ENCODE measurements around the gene RESP18. TPM values are rescaled to one million over a fixed set of nuclear protein-coding genes. Genes with fewer than 3 reads are reported as not detected.
"Not testable (repeated sequence)": the region's sequence is repeated elsewhere in the genome, so short reads cannot be mapped to it uniquely, and the experiment has no call there.

Gene RESP18
- total RNA-seq, 1 experiment from 2014 or later: not detected

DNA sequence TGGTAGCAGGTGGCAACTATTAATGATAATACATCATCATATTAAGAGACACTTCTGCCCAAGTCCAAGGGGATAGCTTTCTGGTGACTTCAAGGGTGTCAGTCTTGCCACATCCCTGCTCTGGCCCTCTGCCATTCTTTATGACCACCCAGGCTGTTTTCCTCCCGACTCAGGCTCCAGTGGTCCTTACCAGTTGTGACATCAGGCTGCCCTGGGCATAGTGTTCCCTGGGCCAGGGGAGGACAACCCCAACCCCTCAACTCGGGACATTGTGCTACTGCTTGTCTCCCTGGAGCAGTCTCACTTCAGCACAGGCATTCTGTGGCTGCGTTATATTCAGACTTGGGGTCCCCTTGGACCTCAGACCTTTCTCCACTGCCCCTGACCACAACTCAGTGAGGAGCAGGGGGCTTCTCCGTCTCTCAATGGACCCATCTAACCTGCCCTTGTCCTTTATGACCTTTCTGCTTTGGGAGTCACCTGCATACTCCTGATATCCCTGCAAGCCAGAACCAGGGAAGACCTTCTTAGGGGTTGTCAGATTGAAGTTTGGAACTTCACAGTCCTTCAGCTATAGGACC lies 40.5 kb downstream of the RESP18 start:
- no peak for DNase-seq (ENCODE audit: low read depth)

DNA sequence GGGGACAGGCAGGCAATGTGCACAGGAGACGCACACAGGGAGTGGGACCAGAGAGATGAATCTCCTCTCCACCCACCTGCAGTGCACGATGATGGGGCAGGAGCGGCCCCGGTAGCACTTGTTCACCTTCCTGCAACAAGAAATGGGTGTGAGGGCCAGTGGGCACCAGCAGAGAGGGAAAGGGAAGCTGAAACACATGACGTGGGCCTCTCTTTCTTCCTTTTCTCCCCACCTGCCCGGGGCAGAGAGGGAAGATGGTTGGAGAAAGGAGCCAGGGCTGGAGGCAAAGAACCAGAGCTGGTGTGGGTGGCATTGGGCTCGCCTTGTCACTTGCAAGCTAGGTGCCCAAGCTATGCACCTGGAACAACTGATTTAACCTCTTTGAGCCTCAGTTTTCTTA lies 41.1 kb downstream of the RESP18 start:
- DNase-seq (ENCODE audit: low read depth): no peak

DNA sequence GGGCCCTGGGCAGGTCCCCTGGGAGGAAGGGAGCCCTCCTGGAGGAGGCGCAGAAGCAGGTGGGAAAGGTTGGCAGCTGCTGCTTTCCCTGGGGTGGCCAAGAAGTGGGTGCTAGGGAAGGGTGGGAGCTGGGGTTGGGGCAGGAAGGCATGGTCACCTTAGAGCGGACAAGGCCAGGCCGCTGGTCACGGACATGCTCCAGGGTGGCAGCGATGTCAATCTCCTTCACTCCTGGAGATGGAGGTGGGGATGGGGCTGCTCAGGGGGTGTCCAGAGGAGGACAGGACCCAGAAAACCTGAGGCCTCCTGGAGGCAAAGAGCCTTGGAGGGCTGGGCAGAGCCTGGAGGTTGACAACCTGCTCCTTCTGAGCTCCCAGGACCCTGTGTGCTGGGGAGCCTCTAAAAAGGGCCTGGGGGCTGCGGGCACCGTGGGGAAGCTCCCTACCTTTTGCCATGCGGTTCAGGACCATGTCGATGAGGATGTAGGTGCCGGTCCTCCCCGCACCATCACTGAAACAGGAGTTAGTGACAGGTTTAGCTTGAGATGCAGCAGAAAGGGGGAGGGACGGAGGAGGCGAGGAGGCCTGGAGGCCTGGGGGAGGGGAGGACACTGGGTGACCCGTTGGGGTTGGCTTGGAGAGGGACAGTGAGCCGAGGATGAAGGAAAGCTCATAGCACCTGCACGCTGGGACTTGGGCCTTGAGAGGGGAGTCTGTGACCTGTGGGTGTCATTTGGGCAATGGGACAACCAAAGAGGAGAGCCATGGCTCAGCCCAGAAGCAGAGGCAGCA lies 42.0 kb downstream of the RESP18 start:
- no peak for DNase-seq (ENCODE audit: low read depth)

DNA sequence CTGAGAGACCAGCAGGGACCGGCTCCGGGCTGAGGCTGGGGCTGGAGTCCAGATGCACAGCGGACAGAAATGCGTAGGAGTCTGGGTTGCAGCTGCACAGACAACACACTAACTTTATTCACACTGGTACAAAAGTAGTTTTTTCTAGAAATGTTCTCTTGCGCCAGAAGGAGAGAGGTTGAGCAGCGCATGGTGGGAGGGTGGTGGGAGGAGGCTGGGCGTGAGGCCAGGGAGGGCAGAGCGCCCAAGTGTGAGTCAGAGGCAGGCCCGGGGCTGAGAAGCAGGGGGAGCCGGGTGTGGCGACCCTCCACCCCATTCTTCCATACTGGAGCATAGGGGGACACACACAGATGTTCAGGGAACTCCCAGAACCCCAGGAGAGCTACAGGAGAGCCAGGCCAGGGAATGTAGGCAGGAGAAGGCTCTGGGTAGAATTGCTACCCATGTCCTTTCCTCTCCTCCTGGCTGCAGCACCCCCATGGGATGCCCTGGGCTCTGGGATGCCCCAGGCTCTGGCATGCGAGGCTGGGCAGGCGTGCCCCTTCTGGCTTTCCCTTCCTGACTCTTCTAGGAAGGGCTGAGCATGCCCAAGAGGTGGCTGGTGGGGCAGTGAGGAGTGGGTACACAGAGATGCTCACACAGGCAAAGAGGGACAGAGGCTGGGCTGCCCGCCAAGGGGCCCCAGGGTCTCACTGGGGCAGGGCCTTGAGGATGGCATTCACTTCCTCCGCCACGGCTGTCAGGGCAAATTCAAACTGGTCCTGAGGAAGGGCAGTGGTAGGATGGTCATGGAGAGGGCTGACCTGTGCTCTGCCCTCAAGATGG lies 42.8 kb downstream of the RESP18 start:
- peak; percentile 88 for DNase-seq (ENCODE audit: low read depth)

DNA sequence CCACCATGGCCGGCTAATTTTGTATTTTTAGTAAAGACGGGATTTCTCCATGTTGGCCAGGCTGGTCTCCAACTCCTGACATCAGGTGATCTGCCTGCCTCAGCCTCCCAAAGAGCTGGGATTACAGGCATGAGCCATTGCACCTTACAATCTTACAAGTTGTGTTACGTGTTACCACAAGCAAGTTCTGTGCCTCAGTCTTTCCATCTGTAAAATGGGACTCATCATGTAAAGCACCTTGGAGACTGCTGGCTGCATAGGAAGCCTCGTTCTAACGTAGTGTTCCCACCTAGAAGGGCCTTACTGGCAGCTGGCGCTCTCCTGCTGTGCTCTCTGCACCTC lies 43.4 kb downstream of the RESP18 start:
- DNase-seq (ENCODE audit: low read depth): no peak

DNA sequence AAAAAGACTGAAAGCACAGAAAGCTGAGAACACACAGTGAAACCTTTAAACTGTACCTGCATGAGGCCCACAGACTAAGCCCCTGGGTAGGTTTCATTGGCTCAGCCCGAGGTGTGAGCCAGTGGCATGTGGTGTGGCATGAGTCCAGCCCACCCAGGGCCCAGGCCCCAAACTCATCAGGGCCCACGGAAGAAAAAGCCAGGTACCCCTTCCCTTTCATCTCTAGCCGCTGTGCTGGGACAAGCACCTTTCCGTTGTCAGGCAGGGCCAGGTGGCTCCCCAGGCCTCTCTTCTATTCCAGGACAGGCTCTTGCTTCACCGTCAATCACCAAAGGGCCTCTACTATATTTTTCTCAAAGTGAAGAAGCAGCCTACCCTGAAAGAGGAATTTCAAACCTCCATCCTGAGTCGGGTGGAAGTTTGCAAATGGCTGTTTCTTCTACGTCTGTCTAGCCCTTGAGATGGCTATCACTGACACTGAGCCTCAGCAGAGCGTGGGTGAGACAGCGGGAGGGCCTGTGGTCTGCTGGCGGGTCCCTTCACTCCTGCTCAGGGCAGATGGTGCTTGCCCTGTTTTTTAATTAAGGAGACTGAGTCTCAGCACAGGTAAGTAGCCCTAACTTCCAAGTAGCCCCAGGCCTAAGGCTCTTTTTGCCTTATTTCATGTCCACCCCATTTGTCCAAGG lies 44.8 kb downstream of the RESP18 start:
- no peak for DNase-seq (ENCODE audit: low read depth)

DNA sequence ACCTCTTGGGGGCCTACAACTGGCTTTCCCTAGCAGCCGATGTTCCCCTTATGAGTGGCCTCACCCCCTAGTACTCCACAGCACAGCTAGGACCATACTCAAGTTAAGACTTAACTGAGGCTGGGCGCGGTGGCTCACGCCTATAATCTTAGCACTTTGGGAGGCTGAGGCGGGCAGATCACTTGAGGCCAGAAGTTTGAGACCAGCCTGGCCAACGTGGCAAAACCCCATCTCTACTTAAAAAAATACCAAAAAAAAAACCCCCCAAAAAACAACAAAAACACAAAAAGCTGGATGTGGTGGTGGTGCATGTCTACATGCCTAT lies 45.5 kb downstream of the RESP18 start:
- DNase-seq (ENCODE audit: low read depth): not testable (repeated sequence)

DNA sequence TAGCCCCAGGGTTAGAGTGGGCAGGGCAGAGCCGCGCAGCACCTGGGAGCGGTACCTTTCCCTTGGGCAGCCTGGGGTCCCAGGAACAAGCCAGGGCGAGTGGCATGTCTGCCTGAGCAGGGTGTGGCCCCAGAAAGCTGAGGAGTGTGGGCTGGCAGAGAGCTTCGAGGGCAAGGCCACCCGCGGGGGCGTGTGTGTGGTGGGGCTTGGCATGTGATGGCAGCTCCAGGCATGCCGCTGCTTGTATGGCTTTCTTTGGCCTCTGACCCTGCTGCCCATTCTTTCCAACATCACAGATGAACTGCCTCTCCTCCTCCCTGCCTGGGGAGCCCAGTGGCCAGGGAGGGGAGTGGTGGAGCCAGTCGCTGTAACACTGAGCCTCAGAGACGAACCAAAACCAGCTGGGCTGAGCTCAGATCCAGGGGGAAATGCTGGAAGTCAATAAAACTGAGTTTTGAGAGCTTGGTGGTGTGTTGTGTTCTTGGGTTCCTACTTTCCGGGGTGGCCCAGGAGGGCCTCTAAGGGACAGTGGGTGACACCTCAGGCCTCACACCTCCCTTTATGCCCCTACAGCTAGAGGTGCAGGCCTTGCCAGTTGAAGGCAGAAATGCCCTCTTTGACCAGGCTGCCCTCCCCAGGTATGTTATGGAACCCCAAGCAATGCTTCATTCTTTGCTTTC lies 46.0 kb downstream of the RESP18 start:
- DNase-seq (ENCODE audit: low read depth): no peak

DNA sequence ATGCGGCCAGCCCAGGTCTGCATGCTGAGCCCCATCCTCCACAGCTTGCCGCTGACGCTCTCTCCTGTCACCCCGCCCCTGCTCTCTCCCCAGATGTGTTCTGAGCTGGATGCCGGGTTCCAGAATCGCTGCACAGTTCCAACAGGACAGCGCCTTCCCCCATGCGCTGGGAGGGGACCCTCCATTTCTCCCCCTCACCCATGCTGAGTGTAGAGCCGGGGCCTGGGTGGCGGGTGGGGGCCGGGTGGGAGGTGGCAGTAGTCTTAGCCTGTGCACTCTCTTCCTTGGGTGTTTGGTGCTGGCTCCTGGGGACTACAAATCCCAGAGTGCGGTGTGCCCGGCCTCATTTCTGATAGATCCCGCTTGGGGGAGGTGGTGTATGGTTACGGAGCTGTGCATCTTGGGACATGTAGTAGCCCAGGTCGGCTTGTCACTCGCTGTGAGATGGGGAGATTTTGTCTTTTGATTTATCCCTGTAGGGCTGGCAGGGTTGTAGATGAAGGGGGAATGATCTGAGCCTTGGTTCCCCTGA lies 46.6 kb downstream of the RESP18 start:
- DNase-seq (ENCODE audit: low read depth): no peak

DNA sequence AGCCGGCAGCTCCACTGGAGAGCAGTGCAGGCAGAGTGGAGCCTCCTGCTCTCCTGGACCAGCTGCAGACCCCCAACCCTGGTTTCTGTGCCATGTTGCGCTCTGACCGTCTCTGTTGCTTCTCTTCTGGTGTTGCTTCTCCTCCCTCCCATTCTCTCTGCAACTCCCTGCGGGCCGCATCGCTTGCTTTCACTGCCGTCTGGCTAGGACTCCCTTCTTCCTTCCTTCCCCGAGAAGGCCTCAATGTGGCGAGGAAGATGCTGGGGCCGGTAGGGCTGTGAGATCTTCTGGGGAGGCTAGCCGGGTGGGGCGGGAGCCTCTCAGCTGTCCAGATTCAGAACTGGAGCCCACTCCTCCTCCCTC lies 47.2 kb downstream of the RESP18 start:
- no peak for DNase-seq (ENCODE audit: low read depth)

DNA sequence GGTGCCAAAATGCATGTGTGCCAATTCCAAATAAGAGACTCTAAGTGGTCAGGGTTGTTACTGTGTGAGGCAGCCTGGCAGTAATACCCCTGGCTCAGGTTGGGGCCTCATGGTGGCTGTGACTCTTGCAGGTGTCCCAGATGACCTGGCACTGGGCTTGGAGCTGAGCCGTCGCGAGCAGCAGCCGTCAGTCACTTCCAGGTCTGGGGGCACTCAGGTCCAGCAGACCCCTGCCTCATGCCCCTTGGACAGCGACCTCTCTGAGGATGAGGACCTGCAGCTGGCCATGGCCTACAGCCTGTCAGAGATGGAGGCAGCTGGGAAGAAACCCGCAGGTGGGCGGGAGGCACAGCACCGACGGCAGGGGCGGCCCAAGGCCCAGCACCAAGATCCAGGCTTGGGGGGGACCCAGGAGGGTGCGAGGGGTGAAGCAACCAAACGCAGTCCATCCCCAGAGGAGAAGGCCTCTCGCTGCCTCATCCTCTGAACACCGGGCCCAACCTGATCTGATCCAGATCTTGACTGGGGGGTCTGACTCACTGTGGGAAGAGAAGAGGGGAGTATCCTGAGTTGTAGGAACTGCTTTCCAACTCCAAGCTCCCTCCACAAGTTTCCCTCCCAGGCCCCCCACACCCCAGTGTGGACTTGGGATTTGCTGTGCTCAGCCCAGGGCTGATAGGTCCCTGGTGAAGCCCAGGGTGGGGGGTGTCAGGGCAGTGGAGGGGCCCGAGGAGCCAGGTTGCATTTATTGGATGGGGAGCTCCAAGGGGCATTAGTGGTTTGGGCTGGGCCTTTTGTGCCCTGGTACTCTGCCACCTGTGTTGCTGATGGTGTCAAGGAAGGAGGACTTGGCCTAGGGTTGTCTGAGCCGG lies 47.8 kb downstream of the RESP18 start:
- no peak for DNase-seq (ENCODE audit: low read depth)

DNA sequence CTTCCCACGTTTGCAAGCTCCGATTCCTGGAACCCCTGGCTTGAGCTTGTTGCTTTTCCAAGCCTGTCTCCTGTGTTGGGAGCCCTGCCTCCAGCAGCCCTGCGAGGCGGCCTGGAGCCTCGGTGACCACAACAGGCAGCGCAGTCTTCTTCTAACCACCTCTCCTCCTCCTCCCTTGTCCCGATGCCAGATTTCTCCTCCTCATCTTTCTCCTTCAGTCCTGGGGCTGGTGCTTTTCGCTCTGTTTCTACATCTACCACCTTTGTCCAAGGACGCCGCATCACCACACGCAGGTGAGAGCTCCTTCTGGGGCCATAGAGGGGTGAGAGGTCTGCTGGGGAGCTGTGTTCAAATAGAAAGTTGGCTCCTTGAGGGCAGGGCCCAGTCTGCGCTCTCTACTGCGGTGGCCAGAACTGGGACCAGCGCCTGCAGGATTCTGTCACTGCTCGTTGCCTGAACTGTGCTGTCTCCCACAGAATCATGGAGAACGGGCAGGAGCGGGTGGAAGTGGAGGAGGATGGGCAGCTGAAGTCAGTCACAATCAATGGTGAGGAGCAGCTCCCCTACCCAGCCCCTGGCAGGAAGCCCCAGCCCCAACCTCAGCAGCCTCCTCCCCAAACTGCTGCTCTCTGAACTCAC lies 49.5 kb downstream of the RESP18 start:
- DNase-seq (ENCODE audit: low read depth): no peak

DNA sequence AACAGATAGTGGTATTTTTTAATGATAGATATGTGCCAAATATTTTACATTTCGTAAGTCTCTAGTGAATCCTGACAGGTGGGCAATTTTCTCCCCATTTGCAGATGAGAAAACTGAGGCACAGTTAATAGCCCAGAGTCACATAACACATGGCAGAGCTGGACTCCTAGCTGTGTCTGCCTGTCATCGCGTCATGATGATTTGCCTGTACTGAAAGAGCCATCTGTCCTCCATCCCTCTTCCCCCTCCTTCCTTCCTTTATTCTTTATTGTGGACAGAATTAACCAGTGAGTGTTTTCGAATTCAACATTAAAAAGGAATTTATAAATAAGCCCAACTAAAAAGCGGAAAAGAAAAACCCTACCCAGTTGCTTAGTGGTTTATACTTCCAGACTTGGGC lies 50.2 kb downstream of the RESP18 start:
- DNase-seq (ENCODE audit: low read depth): no peak

DNA sequence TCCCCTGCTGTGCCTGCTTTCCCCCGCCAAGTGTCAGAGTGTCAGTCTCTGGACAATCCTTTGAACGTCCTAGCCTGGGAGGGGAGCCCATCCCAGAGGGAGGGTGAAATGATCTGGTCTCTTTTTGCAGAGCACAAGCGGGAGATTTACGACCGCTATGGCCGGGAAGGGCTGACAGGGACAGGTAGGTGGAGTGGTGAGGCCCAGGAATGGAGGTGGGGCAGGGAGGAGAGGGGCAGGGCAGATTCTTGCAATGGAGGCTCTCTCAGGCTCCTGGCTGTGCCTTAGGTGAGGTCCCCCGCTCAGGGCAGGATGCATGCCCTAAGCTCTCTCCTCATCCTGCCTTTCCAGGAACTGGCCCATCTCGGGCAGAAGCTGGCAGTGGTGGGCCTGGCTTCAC lies 51.0 kb downstream of the RESP18 start:
- no peak for DNase-seq (ENCODE audit: low read depth)

DNA sequence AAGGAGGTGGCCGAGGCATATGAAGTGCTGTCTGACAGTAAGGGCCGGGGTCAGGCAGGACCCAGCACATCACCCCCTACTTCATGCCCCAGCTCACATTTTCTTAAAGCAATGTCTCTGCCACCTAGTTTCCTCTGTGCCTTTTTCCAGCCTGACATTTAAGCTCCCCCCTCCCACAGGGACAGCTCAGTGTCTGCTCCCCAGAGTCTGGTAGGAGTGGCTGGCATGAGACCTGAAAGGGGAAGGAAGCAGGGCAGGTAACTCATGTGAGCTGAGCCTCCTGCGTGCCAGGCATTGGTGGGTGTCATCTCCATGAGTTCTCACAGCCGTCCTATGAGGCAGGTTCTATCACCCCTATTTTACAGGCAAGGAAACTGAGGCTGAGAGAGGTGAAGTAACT lies 51.9 kb downstream of the RESP18 start:
- no peak for DNase-seq (ENCODE audit: low read depth)

DNA sequence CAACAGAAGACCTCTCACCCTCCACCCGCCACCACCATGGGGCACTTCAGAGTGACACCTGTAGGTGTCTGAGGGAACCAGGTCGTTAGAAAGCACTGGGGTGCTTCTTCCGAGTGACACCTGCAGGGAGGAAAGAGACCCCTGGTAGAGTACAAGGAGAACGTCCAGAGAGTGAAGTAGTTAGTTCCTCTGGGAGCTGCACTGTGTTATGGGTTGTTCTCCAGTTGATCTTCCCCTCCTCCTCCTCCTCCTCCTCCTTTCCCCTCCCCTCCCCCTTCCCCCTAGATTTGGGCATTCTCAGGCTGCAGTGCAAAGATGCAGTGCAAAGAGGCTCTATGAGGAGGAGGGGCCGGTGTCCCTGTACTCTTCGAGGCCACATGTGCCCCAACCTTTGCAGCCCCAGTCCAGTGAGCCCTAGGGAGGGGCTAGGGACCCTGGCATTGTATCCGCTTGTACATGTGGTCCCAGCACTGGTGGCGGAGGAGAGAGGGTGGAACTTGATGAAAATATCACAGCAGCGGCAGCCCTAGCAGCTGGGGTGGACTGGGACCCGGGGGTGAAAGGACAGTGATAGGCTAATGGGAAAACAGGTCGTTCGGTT lies 52.5 kb downstream of the RESP18 start:
- no peak for DNase-seq (ENCODE audit: low read depth)

DNA sequence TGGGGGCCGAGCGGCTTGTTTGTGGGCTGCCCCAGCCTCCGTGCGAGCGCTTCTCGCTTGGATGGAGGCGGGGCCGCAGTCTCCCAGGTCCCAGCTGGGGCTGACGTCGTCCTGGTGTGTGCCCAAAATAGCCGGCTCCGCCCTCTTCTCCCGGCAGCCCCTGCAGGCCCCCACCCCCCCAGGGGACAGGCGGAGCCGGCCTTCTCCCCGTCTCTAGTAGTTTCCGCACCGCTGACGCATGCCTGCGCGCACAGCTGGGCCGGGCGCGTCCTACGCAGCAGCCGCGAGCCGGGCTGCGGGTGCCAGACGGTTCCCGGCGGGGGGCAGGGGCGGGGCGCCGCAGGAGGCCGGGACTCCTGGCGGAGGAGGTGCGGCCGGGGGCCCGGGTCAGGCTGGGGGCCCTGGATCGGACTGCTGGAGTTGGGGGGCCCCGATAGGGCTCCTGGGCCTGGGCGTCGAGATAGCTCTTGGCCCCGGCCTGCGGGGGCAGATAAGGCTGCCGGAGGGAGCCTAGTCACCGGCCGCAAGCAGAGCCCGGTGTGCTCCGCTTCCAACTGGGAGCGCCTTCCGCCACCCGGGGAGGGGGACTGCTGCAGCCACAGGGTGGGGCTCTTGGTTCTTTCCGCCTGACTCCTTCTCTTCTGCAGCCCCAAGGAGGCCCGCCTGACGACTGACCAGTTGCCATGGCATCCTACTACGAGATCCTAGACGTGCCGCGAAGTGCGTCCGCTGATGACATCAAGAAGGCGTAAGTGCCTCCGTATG lies 53.2 kb downstream of the RESP18 start, which contains the start of gene DNAJB2:
DNAJB2 (plus strand) TSS at position 216 of the 765 bp plus-strand sequence; CDS start at position 684, 468 bp downstream.
- peak; percentile 99 for DNase-seq (ENCODE audit: low read depth)

DNA sequence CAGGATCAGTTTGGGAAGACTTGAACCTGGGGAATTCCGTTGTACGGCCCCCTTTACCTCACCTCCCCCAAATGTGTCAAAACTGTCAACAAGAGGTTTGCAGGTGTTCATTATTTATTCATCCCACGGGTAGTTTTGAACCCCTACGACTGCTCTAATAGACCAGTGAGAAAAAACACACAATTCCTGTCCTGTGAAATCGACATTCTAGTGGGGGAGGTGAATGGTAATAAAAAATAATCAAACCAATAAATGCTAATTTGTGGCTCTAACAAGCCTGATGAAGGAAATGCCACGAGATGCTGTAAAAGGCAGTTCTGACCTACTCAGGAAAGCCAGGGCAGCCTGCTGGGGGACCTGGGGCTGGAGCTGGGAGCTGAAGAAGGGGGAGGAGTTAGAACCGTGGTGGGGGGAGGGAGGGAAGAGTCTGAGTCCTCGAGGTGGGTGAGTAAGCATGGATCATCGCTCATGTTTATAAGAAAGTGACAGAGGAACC lies 53.8 kb downstream of the RESP18 start:
- DNase-seq (ENCODE audit: low read depth): no peak

All from Daoy (cell line).